Muscle of leg (tissue), 11 donors: Measurements from ENCODE around the gene BPNT1. TPM values are rescaled to one million over a fixed set of nuclear protein-coding genes. Genes with fewer than 3 reads are reported as not detected.
"Not testable (repeated sequence)": the region's sequence is repeated elsewhere in the genome, so short reads cannot be mapped to it uniquely, and the experiment has no call there.

Source experiments
- DNase-seq: peaks from one replicate; pipeline ENCODE4 v3.0.0; 2013
- H3K27ac ChIP-seq: one replicate; pipeline ENCODE4 v1.5.1; 2013; ENCODE audit warnings: mild to moderate bottlenecking, low read length, control low read depth
- H3K27me3 ChIP-seq: one replicate; pipeline ENCODE4 v1.6.1; 2013; ENCODE audit warnings: low read length; ENCODE audit not compliant: control insufficient read depth, insufficient read depth
- H3K36me3 ChIP-seq: one replicate; pipeline ENCODE4 v1.6.1; 2013; ENCODE audit warnings: low read length; ENCODE audit not compliant: control insufficient read depth, insufficient read depth
- H3K4me1 ChIP-seq: one replicate; pipeline ENCODE4 v1.6.1; 2013; ENCODE audit warnings: low read length; ENCODE audit not compliant: control insufficient read depth, insufficient read depth
- H3K4me3 ChIP-seq: one replicate; pipeline ENCODE4 v1.5.1; 2013; ENCODE audit warnings: low read length, control low read depth
- H3K9me3 ChIP-seq: replicated peaks from 2 replicates; pipeline ENCODE4 v1.6.1; 2013; ENCODE audit warnings: low read depth, low read length; ENCODE audit not compliant: control insufficient read depth
- WGBS: methylation state at CpG from one replicate; pipeline ENCODE4 v1.1.5; 2013; ENCODE audit warnings: missing lambda C conversion rate; ENCODE audit not compliant: insufficient coverage; 5-methylcytosine and 5-hydroxymethylcytosine counted together
- polyA plus RNA-seq, 8 donors: library from polyadenylated mRNA; unstranded; fragments of 120-200 nt; gene quantifications; one replicate each; pipeline versions ENCODE4 v1.2.1 to v1.2.3, GENCODE V29; 2013; ENCODE audit warnings: inconsistent platforms in 1 of 8, low replicate concordance in 1 of 8; ENCODE audit not compliant: insufficient read length in 8 of 8, insufficient read depth in 1 of 8
- total RNA-seq: library from RNA; stranded (reverse); fragments of 120-200 nt; gene quantifications from one replicate; pipeline ENCODE4 v1.2.4, GENCODE V29; 2013

The BPNT1 gene
- total and polyA plus RNA-seq, 9 donors: 14.5 to 33.5 (median 24.5) TPM

- Histone ChIP-seq H3K27me3 (no peaks in the 10 kb centered on the region), H3K4me1 (no peaks in the 10 kb centered on the region), H3K9me3 (no peaks in the 10 kb centered on the region), H3K27ac (no peak overlapping the region), H3K4me3 (no peak overlapping the region), H3K36me3 (peaks cover 2% of the 10 kb centered on the region)
- no peak for DNase-seq
- 100% methylated on average over 1 of the region's 8 CpGs for WGBS
These were observed 32.4 kb upstream of the BPNT1 start for GRCh38 chr1:220121791-220122530.

DNA sequence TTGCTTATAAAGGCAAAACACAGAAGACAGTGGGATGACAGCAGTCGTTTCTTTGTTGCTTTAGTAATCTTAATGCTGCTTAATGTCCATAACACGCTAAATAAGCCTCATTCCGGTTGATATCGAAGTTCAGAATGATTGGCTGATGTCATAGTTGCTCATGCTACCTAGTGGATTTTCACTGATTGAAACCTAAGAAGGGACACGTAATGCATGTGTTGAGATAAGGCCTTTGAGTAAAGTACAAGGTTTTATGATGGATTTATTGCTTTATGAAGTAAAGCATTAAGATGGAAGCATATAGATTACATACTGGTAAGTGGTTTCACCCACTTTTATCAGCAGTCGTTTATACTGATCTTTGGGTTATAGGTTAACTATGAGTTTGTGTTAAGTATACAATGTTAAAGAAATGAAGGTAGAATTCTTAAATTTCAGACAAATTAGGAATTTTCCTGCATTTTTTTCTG is 29.5 kb upstream of the BPNT1 start:
- H3K9me3 ChIP-seq: no peaks in the 10 kb centered on the region
- no peak for DNase-seq
- no peak overlapping the region for H3K4me3 ChIP-seq
- H3K27ac ChIP-seq: no peak overlapping the region
- peaks cover 9% of the 10 kb centered on the region for H3K36me3 ChIP-seq
- H3K4me1 ChIP-seq: no peaks in the 10 kb centered on the region
- H3K27me3 ChIP-seq: no peaks in the 10 kb centered on the region
- WGBS: 95% methylated on average over 4 of the region's 6 CpGs

DNA sequence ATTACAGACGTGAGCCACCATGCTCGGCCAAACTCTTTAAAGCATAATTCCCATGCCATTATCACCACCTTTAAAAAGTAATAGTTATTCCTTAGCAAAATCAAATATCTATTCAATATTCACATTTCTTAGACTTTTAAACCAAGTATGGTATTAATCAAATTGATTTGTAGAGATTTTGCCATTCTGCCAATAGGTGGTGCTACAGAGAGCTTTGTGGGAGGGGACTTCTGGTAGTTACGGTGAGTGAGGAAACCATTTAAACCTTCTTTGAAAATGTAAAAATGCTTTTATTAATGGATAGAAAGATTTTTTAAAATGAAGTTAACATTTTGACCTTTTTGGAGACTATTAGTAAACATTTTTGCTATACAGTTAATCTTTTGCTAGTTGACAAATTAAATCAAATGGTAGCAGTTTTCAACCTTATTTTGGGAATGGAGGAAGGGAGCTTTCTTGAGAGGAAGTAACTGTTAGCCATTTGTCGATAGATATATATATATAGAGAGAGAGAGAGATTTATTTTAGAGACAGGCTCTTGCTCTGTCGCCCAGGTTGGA is 23.6 kb upstream of the BPNT1 start:
- Histone ChIP-seq H3K4me3 (no peak overlapping the region), H3K4me1 (no peaks in the 10 kb centered on the region), H3K27ac (no peak overlapping the region), H3K27me3 (no peaks in the 10 kb centered on the region), H3K9me3 (no peaks in the 10 kb centered on the region), H3K36me3 (peaks cover 29% of the 10 kb centered on the region)
- WGBS: 83% methylated on average over 2 of the region's 5 CpGs
- peak; percentile 9 for DNase-seq

- not testable (repeated sequence) for H3K27me3 ChIP-seq, DNase-seq, H3K9me3 ChIP-seq, H3K4me3 ChIP-seq, H3K4me1 ChIP-seq, H3K27ac ChIP-seq
- H3K36me3 ChIP-seq: peaks cover 32% of the 10 kb centered on the region
- WGBS: no CpG with 5 or more reads among the region's 4 CpGs
These were observed 23.0 kb upstream of the BPNT1 start for GRCh38 chr1:220112600-220112999.

GRCh38 chr1:220110473-220110872 is 20.9 kb upstream of the BPNT1 start:
- not testable (repeated sequence) for H3K27me3 ChIP-seq, H3K27ac ChIP-seq, H3K9me3 ChIP-seq, DNase-seq, H3K4me3 ChIP-seq, H3K4me1 ChIP-seq
- peaks cover 31% of the 10 kb centered on the region for H3K36me3 ChIP-seq
- WGBS: 98% methylated on average over 5 of the region's 6 CpGs

DNA sequence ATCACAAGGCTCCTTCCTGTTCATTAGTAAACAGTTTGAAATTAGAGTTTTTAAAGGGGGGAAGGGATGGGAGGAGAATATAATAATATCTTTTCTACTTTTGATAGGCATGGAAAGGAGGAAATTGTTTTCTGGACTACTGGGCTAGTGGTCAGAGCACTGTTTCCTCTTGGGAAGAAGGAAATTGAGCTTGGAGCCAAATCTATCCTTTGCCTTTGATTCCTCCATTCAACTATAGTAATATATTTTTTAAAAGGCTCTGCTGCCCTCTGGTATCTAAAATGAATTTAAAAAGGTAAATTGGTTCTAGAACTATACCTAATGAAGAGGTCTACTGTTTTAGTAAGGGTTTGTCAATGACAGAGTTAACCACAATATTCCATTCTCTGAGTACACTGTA is 10.2 kb upstream of the BPNT1 start:
- Histone ChIP-seq H3K27me3 (no peaks in the 10 kb centered on the region), H3K4me3 (no peak overlapping the region), H3K27ac (no peak overlapping the region), H3K4me1 (peaks cover 7% of the 10 kb centered on the region), H3K36me3 (peaks cover 33% of the 10 kb centered on the region), H3K9me3 (no peaks in the 10 kb centered on the region)
- DNase-seq: no peak

GRCh38 chr1:220094016-220094911 is 4.7 kb upstream of the BPNT1 start, which contains the start of gene IARS2:
IARS2 (plus strand) TSS chr1:220094132; CDS start chr1:220094217, 85 bp downstream.
- Histone ChIP-seq H3K4me1 (peaks cover 17% of the 10 kb centered on the region), H3K27ac (peak within 1 kb of the TSS; percentile 62), H3K4me3 (peak within 1 kb of the TSS; percentile 91), H3K9me3 (no peaks in the 10 kb centered on the region), H3K36me3 (peaks cover 11% of the 10 kb centered on the region), H3K27me3 (no peaks in the 10 kb centered on the region)
- 1% methylated on average over 55 of the region's 73 CpGs for WGBS
- DNase-seq: peak; percentile 92

DNA sequence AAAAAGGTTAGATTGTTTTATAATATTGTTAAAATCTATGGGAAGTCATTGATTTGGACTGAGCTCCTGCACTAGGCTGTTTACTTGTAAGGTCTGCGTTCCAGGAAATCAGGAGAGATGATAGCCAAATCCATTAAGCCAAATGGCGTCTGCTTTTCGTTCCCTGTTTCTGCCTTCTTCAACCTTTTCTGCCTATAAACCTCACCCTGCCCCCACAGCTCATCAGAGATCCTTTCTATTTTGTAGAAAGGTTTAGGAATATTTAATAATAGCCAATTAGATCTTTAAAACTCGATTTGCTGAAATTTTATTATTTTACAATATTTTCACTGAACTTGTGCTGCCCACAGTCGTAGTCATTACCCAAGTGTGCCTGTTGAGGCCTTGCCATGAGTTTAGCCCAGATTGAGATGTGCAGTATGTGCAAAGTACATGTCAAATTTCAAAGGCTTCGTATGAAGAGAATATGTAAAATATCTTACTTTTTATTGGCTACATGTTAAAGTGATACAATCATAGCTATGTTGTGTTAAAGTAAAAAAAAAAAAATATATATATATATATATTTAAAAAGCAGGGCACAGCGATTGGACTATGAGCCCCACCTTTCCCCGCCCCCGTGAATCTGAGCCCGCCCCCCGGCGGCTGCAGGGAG is 3.9 kb upstream of the BPNT1 start:
- no peaks in the 10 kb centered on the region for H3K9me3 ChIP-seq
- no peaks in the 10 kb centered on the region for H3K27me3 ChIP-seq
- H3K4me3 ChIP-seq: no peak overlapping the region
- 0% methylated on average over 1 of the region's 12 CpGs for WGBS
- no peak overlapping the region for H3K27ac ChIP-seq
- DNase-seq: peak; percentile 11
- H3K4me1 ChIP-seq: peaks cover 18% of the 10 kb centered on the region
- peaks cover 9% of the 10 kb centered on the region for H3K36me3 ChIP-seq

GRCh38 chr1:220092694-220093093 is 3.1 kb upstream of the BPNT1 start:
- H3K27me3 ChIP-seq: no peaks in the 10 kb centered on the region
- WGBS: no CpG with 5 or more reads among the region's 1 CpG
- no peak overlapping the region for H3K4me3 ChIP-seq
- H3K27ac ChIP-seq: no peak overlapping the region
- no peaks in the 10 kb centered on the region for H3K9me3 ChIP-seq
- peaks cover 19% of the 10 kb centered on the region for H3K4me1 ChIP-seq
- peaks cover 6% of the 10 kb centered on the region for H3K36me3 ChIP-seq
- no peak for DNase-seq
